ENCODE results near the gene SNTB2. TPM values are rescaled to one million over a fixed set of nuclear protein-coding genes. Genes with fewer than 3 reads are reported as not detected.

The SNTB2 gene
- total RNA-seq, 4 donors from 2014 or later = 32.5 to 60.4 (median 51.8) TPM

DNA sequence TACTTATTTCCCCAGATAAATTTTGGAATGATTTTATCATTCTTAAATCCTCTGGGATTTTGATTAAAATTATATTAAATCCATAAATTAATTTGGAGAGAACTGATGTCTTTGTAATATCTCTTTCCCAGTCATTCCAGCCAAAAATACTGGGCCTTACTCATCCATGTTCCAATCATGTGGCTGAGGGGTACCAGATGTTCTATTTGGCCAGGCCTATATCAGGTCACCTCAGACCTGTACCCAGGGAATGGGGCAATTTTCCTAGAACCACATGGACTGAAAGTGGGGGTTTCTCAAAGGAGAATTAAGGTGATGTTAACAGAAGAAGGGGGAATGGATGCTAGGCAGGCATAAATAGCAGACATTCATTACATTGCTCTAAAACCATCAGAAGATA lies 7.5 kb downstream of the SNTB2 start:
- intact Hi-C loops (cut with DNase I; ENCODE audit: low total_unique reads) = no loop called here
- TF ChIP-seq, protein P1, sequence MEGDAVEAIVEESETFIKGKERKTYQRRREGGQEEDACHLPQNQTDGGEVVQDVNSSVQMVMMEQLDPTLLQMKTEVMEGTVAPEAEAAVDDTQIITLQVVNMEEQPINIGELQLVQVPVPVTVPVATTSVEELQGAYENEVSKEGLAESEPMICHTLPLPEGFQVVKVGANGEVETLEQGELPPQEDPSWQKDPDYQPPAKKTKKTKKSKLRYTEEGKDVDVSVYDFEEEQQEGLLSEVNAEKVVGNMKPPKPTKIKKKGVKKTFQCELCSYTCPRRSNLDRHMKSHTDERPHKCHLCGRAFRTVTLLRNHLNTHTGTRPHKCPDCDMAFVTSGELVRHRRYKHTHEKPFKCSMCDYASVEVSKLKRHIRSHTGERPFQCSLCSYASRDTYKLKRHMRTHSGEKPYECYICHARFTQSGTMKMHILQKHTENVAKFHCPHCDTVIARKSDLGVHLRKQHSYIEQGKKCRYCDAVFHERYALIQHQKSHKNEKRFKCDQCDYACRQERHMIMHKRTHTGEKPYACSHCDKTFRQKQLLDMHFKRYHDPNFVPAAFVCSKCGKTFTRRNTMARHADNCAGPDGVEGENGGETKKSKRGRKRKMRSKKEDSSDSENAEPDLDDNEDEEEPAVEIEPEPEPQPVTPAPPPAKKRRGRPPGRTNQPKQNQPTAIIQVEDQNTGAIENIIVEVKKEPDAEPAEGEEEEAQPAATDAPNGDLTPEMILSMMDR (IDR thresholded peaks at IDR 0.05) = no peak
- TF ChIP-seq POLR2A (IDR thresholded peaks at IDR 0.05) = no peak
- H3K4me3 ChIP-seq (ENCODE audit: low read depth, poor library complexity, severe bottlenecking) = no peak overlapping the region
- DNase-seq (ENCODE audit: low spot score in 2 of 2) = no peak

DNA sequence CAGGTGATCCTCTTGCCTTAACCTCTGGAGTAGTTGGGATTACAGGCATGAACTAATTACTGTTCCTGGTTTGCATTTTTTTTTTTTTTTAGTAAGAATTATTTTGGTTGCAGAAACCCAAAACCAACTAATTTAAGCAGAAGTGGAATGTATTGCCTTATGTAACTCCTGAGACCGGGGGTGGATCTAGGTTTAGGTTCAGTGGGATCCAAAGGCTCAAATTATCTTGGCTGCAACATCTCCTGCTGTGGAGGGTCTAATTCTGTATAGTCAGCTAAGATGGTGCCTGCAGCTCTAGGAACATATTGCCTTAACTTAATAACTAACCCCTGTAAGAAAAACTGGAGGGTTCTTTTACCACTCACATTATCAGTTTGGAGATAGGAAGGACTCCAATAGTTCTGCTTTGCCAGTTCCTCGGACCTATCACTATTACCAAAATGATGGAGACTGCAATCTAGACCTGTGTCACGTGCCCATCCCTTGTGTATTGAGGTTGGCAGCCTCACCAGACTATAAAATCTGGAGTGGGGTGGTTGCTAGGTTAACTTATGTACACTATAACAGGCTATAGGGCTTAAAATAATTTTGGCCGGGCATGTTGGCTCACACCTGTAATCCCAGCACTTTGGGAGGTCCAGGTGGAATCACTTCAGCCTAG lies 8.5 kb downstream of the SNTB2 start:
- WGBS, 2 donors = 54 to 76% methylated on average over 4 of the region's 4 CpGs
- intact Hi-C loops (cut with DNase I; ENCODE audit: low total_unique reads) = no loop called here
- no peak overlapping the region for H3K4me3 ChIP-seq (ENCODE audit: low read depth, poor library complexity, severe bottlenecking)
- no peak for DNase-seq (ENCODE audit: low spot score in 2 of 2)
- TF ChIP-seq, protein P1 (IDR thresholded peaks at IDR 0.05) = no peak
- no peak for TF ChIP-seq POLR2A (IDR thresholded peaks at IDR 0.05)

DNA sequence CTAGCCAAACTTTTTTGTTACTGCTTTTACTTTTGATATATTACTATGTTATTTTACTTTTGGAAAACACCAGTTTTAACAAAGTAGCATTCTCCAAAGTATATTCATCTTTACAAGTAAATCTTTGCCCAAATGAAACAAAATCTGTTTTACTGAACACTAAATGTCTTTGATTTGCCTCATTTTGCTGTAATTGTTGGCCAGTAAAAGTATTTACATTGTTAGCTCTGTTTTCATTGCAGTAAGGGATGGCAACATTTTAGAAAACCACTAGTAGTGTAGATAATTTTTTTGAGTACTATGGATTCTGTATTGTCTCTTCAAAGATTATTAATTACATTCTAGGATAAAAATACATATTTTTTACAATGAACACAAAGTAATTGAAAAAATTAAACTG lies 10.6 kb downstream of the SNTB2 start:
- no peak overlapping the region for H3K4me3 ChIP-seq (ENCODE audit: low read depth, poor library complexity, severe bottlenecking)
- no peak for TF ChIP-seq POLR2A (IDR thresholded peaks at IDR 0.05)
- TF ChIP-seq, protein P1 (IDR thresholded peaks at IDR 0.05) = no peak
- no peak for DNase-seq (ENCODE audit: low spot score in 2 of 2)
- intact Hi-C loops (cut with DNase I; ENCODE audit: low total_unique reads) = no loop called here

DNA sequence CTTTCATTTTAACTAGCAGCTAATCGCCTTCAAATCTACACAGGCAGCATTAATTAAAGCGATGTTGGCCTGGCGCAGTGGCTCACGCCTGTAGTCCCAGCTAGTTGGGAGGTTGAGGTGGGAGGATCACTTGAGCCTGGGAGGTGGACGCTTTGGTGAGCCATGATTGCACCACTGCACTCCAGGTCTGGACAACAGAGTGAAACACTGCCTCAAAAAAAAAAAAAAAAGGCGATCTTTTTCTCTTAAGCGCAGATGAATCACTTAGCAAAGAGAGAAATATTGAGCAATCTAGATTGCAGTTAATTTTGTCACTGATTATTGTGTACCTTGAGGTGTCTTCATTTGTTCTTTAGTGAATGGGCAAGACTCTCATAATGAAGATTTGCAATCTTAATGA lies 12.4 kb downstream of the SNTB2 start:
- WGBS, 2 donors = 50 to 61% methylated on average over 7 of the region's 7 CpGs
- peak in 1 of 2 donors; percentile 88 for DNase-seq (ENCODE audit: low spot score in 2 of 2)
- TF ChIP-seq, protein P1 (IDR thresholded peaks at IDR 0.05) = no peak
- TF ChIP-seq POLR2A (IDR thresholded peaks at IDR 0.05) = no peak
- no peak overlapping the region for H3K4me3 ChIP-seq (ENCODE audit: low read depth, poor library complexity, severe bottlenecking)
- intact Hi-C loops (cut with DNase I; ENCODE audit: low total_unique reads) = no loop called here

DNA sequence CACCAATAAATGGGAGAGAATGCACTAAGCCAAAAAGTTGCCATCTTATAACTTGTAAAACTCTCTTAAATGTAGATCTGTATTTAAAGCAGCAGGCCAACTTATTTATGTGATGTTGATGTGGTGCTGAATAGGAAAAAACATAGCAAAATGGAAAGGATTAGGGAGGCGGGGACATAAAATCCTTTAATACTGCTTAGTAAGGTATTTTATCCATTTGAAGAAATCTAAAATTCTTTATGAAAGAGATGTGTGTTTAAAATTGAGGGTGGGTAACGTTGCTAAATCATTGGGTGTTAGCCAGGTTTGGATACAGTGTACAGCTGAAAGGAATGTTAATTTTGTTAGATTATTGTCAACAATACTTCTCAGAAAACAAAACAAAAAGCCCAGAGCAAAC lies 14.3 kb downstream of the SNTB2 start:
- DNase-seq (ENCODE audit: low spot score in 2 of 2) = no peak
- TF ChIP-seq, protein P1 (IDR thresholded peaks at IDR 0.05) = no peak
- no peak for TF ChIP-seq POLR2A (IDR thresholded peaks at IDR 0.05)
- WGBS, 2 donors = 52 to 58% methylated on average over 2 of the region's 2 CpGs
- intact Hi-C loops (cut with DNase I; ENCODE audit: low total_unique reads) = no loop called here
- no peak overlapping the region for H3K4me3 ChIP-seq (ENCODE audit: low read depth, poor library complexity, severe bottlenecking)

DNA sequence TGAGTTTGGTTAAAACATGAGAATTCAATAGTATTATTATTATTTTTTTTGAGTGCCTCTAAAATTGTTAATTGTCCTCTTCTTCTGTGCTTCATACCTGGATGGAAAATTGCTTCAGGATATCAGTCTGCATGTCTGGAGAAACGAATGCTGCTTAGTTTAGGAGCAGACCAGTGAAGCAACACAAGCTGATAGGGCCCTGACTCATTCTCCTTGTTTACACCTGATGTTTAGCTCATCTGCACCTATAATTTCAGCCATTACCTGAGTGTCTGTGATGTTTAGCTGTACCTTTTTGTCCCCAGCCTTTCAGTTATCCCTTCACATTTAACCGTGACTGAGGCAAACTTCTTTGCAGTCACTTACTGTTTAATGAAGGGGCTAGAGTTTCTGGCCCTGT lies 14.8 kb downstream of the SNTB2 start:
- intact Hi-C loops (cut with DNase I; ENCODE audit: low total_unique reads) = no loop called here
- WGBS, 2 donors = 39 to 47% methylated on average over 2 of the region's 2 CpGs
- DNase-seq (ENCODE audit: low spot score in 2 of 2) = no peak
- H3K4me3 ChIP-seq (ENCODE audit: low read depth, poor library complexity, severe bottlenecking) = no peak overlapping the region
- TF ChIP-seq, protein P1 (IDR thresholded peaks at IDR 0.05) = no peak
- no peak for TF ChIP-seq POLR2A (IDR thresholded peaks at IDR 0.05)
